Transverse colon (tissue), 4 donors: ENCODE results near the gene IRF4.

ENCODE experiments used
- CTCF ChIP-seq, 5 experiments: fragments of 200-600 bp in 3 of 5; fragments of 450-650 bp in 2 of 5; sonication (generic) in 3 of 5; IDR thresholded peaks; 1 replicate in 2 of 5; 2 replicates in 3 of 5; pipeline ENCODE4 v1.5.1; 2016 to 2017; ENCODE audit warnings: antibody characterized with exemption in 5 of 5, inconsistent platforms in 3 of 5, mild to moderate bottlenecking in 2 of 5, moderate library complexity in 1 of 5
- EP300 ChIP-seq: sonication (generic); formaldehyde crosslinking; IDR thresholded peaks from one replicate; pipeline ENCODE4 v1.6.1; 2017; ENCODE audit warnings: antibody characterized with exemption, low read depth
- POLR2A ChIP-seq: fragments of 450-650 bp; IDR thresholded peaks from one replicate; pipeline ENCODE4 v1.6.1; 2016; ENCODE audit warnings: antibody characterized with exemption, mild to moderate bottlenecking, moderate library complexity
- POLR2AphosphoS5 ChIP-seq, 3 donors: sonication (generic); formaldehyde crosslinking; IDR thresholded peaks; one replicate each; pipeline ENCODE4 v1.6.1; 2016; ENCODE audit warnings: antibody characterized with exemption in 3 of 3

DNA sequence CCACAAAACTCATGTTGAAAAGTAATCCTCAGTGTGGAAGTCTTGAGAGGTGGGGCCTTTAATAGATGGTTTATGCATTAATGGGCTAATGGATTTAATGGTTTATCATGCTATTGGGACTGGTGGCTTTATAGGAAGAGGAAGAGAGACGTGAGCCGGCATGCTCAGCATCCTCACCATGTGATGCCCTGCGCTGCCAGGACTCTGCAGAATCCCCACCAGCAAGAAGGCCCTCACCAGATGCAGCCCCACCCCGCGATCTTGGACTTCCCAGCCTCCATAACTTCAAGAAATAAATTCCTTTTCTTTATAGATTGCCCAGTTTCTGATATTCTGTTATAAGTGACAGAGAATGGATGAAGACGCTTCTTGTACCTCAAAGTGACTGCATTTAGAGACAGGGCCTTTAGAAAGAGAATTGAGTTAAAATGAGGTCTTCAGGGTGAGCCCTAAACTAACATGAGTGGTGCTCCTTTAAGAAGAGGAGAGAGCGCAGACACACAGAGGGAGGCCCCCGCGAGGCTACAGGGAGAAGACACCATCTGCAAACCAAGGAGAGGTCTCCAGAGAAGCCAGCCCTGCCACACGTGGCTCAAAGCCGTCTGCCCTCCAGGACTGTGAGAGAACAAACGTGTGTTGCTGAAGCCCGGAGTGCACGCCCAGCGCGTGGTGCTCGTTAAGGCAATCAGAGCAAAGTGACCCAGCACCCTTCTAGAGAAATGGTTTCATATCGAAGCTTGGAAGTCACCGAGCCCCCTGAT is 56.9 kb downstream of the IRF4 start:
- no peak for TF ChIP-seq POLR2AphosphoS5 (IDR thresholded peaks at IDR 0.05)
- TF ChIP-seq CTCF (IDR thresholded peaks at IDR 0.05): no peak
- no peak for TF ChIP-seq POLR2A
- no peak for TF ChIP-seq EP300
